ENCODE measurements around the gene BTAF1.

BTAF1 gene

GRCh38 chr10:91896212-91896756, 27.3 kb upstream of the BTAF1 start:
- H3K4me3 ChIP-seq (ENCODE audit: low read length), result no peak overlapping the region
- no peak for TF ChIP-seq ZNF274 (IDR thresholded peaks at IDR 0.05; ENCODE audit: low read depth, low read length)

- no peak overlapping the region for H3K4me3 ChIP-seq (ENCODE audit: low read length)
- no peak for TF ChIP-seq ZNF274 (IDR thresholded peaks at IDR 0.05; ENCODE audit: low read depth, low read length)
Measured at GRCh38 chr10:91897421-91897820, 26.1 kb upstream of the BTAF1 start.

DNA sequence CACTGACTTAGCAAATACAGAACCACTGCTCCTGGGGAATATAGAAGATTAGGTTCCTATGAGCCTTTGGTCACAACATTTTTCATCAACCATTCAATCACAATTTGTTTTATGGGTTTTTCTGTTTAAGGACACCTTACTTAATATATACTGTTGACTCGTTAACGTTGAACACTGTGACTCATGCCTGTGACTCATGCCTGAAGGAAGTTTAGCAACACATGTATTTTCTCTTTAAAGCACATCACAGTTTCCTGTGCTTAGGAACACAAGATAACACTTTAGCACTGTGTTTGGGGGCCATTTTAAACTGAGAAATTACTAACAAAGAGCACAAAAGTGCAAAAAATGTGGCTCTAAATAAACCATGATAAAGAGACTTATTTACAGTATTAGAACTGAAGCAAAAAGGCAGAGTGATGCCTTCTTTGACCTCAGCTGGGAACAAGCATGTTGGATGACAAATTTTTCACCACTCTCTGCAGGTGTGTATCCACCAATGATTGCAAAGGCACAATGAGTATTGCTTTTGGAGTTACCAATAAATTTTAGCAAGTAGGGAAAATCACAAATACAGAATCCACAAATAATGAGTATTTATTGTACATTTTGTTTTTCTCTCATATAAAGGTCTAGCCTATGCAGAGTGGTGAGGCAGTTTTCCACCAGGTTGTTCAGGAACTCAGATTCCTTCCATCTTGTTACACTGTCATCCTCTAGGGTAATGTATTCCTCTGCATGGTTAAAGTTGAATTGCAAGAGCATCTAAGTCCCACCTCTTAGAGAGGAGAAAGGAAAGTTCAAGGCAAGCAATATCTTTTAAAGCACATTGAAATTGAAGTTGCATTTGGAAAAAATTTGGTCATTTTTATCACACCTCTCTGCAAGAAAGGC, 21.5 kb upstream of the BTAF1 start:
- TF ChIP-seq ZNF274 (IDR thresholded peaks at IDR 0.05; ENCODE audit: low read depth, low read length), result no peak
- H3K4me3 ChIP-seq (ENCODE audit: low read length), result no peak overlapping the region

- TF ChIP-seq ZNF274 (IDR thresholded peaks at IDR 0.05; ENCODE audit: low read depth, low read length), result no peak
- no peak overlapping the region for H3K4me3 ChIP-seq (ENCODE audit: low read length)
Measured at GRCh38 chr10:91907033-91907594, 16.5 kb upstream of the BTAF1 start.

DNA sequence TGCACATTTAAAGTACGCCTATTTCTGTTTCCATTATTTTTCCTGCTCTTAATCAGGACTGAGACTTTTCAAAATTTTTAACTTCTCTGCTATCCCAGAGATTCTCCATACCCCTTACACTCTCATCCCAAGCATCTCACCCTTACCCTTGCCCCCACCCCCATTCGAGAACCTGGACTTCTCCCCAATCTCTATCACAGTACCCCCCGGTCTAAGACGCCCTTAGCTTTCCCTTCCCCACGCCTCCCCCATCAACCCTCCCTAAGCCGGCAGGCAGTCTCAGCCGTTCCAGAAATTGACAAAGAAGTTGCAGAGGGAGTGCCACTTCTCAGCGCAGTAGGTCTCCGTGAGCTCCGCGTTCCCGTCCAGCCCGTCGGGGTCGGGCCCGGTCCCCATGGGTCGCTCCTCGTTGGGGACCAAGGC, 15.6 kb upstream of the BTAF1 start:
- peak overlapping the region; percentile 74 for H3K4me3 ChIP-seq (ENCODE audit: low read length)
- TF ChIP-seq ZNF274 (IDR thresholded peaks at IDR 0.05; ENCODE audit: low read depth, low read length), result no peak

GRCh38 chr10:91908337-91909116, 15.0 kb upstream of the BTAF1 start:
- no peak for TF ChIP-seq ZNF274 (IDR thresholded peaks at IDR 0.05; ENCODE audit: low read depth, low read length)
- peak overlapping the region; percentile 74 for H3K4me3 ChIP-seq (ENCODE audit: low read length)

DNA sequence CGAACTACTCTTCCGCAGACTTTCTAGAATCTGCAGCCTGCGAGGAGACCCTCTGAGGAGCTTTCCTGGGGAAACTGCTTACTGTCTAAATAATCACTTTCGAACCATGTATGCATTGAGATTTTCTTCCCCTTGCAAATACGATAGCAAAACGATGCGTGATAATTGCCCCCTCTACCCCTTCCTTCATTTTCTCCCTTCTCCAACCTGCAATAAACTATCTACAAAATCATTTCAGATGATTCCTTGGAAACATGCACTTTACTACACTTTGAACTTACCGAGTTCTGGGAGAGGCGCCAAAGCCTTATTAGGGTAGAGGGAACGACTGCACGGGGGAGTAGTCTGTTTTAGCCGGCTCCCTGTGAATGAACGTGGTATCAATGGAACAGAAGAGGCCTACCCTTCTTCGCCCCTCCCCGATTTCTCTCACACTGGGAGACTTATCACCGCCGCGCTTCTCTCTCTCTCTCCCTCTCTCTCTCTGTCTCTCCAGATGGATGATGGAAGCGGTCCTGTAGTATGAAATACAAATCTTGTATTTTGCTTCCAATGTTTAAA, 14.4 kb upstream of the BTAF1 start, which contains the start of gene FGFBP3:
TSS of gene FGFBP3 (minus strand) at position 370 of the 561 bp plus-strand sequence. CDS start 517 bp downstream, outside the sequence.
- H3K4me3 ChIP-seq (ENCODE audit: low read length), result peak within 1 kb of the TSS; percentile 74
- TF ChIP-seq ZNF274 (IDR thresholded peaks at IDR 0.05; ENCODE audit: low read depth, low read length), result no peak

DNA sequence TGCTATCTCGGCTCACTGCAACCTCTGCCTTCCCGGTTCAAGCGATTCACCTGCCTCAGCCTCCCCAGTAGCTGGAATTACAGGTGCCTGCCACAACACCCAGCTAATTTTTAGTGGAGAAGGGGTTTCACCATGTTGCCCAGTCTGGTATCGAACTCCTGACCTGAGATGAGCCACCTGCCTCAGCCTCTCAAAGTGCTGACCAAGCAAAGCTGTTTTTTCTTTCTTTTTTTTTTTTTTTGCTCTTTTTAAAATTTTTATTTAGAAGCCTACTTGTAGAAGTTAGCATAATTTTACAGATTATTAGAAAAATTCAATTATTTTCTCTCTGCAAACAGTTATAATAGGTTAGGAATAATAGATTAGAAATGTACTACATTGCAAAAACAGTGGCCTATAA, 13.1 kb upstream of the BTAF1 start:
- H3K4me3 ChIP-seq (ENCODE audit: low read length), result no peak overlapping the region
- no peak for TF ChIP-seq ZNF274 (IDR thresholded peaks at IDR 0.05; ENCODE audit: low read depth, low read length)

DNA sequence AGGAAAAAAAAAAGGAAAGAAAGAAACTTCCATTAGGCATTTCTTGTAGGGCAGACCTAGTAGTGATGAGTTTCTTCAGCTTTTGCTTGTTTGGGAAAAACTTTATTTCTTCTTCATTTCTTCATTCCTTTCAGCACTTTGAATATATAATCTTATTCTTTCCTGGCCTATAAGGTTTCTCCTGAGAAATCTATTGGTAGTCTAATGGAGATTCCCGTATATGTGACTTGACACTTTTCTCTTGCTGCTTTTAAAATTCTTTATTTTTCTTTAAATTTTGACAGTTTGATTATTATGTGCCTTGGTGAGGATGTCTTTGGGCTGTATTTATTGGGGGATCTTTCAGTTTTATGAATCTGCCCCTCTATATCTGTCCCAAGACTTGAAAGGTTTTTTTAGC, 3.9 kb upstream of the BTAF1 start:
- TF ChIP-seq ZNF274 (IDR thresholded peaks at IDR 0.05; ENCODE audit: low read depth, low read length), result no peak
- H3K4me3 ChIP-seq (ENCODE audit: low read length), result no peak overlapping the region

GRCh38 chr10:91924212-91925021, 847 bp downstream of the BTAF1 start:
- H3K4me3 ChIP-seq (ENCODE audit: low read length), result peak overlapping the region; percentile 99
- TF ChIP-seq ZNF274 (IDR thresholded peaks at IDR 0.05; ENCODE audit: low read depth, low read length), result no peak

DNA sequence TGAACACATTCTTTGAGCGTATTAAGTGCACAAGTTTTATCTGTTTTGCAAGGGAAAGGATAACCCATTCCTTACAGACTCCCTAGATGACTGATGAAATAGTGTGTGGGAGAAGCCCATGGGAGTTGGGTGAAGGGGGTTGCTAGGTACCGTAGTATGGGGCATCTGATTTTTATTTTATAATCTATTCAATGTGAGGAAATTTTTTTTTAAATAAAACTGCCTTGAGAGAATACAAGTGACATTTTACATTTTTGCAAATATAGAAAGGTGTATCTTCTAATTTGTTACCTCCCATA, 1.4 kb downstream of the BTAF1 start:
- peak overlapping the region; percentile 99; the same call in 1 of the 2 replicates for H3K4me3 ChIP-seq (ENCODE audit: low read length)
- TF ChIP-seq ZNF274 (IDR thresholded peaks at IDR 0.05; ENCODE audit: low read depth, low read length), result no peak

DNA sequence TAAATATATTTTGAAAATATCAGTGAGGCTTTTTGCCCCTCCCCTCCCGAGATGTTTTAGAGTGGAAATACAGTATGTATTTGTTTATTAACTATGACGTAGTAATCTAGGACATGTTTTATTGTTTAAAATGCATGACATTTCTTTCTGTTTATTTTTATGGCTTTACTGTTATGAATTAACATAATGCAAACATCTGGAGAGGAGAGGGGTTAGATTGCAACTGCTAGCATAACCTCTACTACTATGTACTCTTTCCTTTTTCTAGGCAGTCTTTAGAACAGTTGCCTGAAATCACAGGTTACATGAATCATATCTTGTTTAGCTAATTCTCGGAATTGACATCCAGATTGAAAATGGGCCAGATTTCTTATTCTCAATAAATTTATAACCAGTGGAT, 7.4 kb downstream of the BTAF1 start:
- TF ChIP-seq ZNF274 (IDR thresholded peaks at IDR 0.05; ENCODE audit: low read depth, low read length), result no peak
- H3K4me3 ChIP-seq (ENCODE audit: low read length), result no peak overlapping the region

- no peak for TF ChIP-seq ZNF274 (IDR thresholded peaks at IDR 0.05; ENCODE audit: low read depth, low read length)
Measured at GRCh38 chr10:91931526-91932190, 8.1 kb downstream of the BTAF1 start.

More at GRCh38 chr10:91931526-91932190, 8.1 kb downstream of the BTAF1 start:
- H3K4me3 ChIP-seq (ENCODE audit: low read length), result no peak overlapping the region
